Measurements from ENCODE around the gene CTIF. TPM values are rescaled to one million over a fixed set of nuclear protein-coding genes. Genes with fewer than 3 reads are reported as not detected.
"Not testable (repeated sequence)": the region's sequence is repeated elsewhere in the genome, so short reads cannot be mapped to it uniquely, and the experiment has no call there.

The CTIF gene
- total RNA-seq, 1 donor from 2014 or later: 54.8 TPM

DNA sequence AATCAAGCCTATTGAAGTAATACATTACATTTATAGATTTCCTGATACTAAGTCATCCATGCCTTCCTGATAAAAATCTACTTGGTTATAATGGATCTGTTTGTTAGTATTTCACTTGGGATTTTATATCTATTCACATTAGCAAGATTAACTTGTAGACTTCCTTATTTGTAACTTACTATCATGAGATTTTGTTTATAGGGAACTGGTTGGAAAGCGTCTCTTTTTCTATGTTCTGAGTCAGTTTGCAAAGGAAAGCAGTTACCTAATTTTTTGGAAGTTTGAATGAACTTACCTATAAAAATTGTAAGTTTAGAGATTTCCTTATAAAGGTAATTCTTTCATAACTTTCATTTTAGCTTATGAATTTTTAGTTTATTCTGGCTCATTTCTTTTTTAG lies 270.5 kb downstream of the CTIF start:
- TF ChIP-seq CTCF (IDR thresholded peaks at IDR 0.05): no peak
- intact Hi-C loops (cut with DNase I): no loop called here
- Histone ChIP-seq H3K27me3 (ENCODE audit: low read depth) (no peaks in the 10 kb centered on the region), H3K36me3 (no peaks in the 10 kb centered on the region), H3K27ac (no peak overlapping the region), H3K4me1 (peaks cover 36% of the 10 kb centered on the region), H3K4me3 (no peak overlapping the region), H3K9me3 (no peaks in the 10 kb centered on the region)
- ATAC-seq (no peak), DNase-seq (no peak)

- ATAC-seq: no peak
- intact Hi-C loops (cut with DNase I): no loop called here
Observed at GRCh38 chr18:48810805-48811204, 272.0 kb downstream of the CTIF start.

GRCh38 chr18:48811401-48811800 lies 272.6 kb downstream of the CTIF start:
- intact Hi-C loops (cut with DNase I): no loop called here
- Histone ChIP-seq H3K27me3 (ENCODE audit: low read depth) (no peaks in the 10 kb centered on the region), H3K36me3 (no peaks in the 10 kb centered on the region), H3K4me1 (peaks cover 30% of the 10 kb centered on the region), H3K27ac (no peak overlapping the region), H3K9me3 (no peaks in the 10 kb centered on the region), H3K4me3 (no peak overlapping the region)
- TF ChIP-seq CTCF (IDR thresholded peaks at IDR 0.05): no peak
- ATAC-seq (no peak), DNase-seq (no peak)

More at GRCh38 chr18:48810805-48811204, 272.0 kb downstream of the CTIF start:
- no peak overlapping the region for H3K27ac ChIP-seq
- no peaks in the 10 kb centered on the region for H3K36me3 ChIP-seq
- H3K9me3 ChIP-seq: no peaks in the 10 kb centered on the region
- H3K4me1 ChIP-seq: peaks cover 36% of the 10 kb centered on the region
- DNase-seq: no peak
- TF ChIP-seq CTCF (IDR thresholded peaks at IDR 0.05): no peak
- no peaks in the 10 kb centered on the region for H3K27me3 ChIP-seq (ENCODE audit: low read depth)
- no peak overlapping the region for H3K4me3 ChIP-seq

GRCh38 chr18:48811977-48812451 lies 273.2 kb downstream of the CTIF start:
- H3K9me3 ChIP-seq; H3K27me3 ChIP-seq (ENCODE audit: low read depth); ATAC-seq; H3K36me3 ChIP-seq; intact Hi-C loops (cut with DNase I); H3K4me3 ChIP-seq; H3K27ac ChIP-seq: not testable (repeated sequence)
- DNase-seq: peak; percentile 13
- peaks cover 24% of the 10 kb centered on the region for H3K4me1 ChIP-seq

- H3K27ac ChIP-seq: peak overlapping the region; percentile 42
- intact Hi-C loops (cut with DNase I): no loop called here
- no peaks in the 10 kb centered on the region for H3K9me3 ChIP-seq
- TF ChIP-seq CTCF (IDR thresholded peaks at IDR 0.05): no peak
- H3K4me3 ChIP-seq: no peak overlapping the region
- H3K36me3 ChIP-seq: peaks cover 11% of the 10 kb centered on the region
- no peak for ATAC-seq
- H3K4me1 ChIP-seq: peaks cover 19% of the 10 kb centered on the region
- DNase-seq: no peak
- no peaks in the 10 kb centered on the region for H3K27me3 ChIP-seq (ENCODE audit: low read depth)
Observed at GRCh38 chr18:48813321-48813720, 274.5 kb downstream of the CTIF start.

GRCh38 chr18:48813833-48814489 lies 275.1 kb downstream of the CTIF start:
- Histone ChIP-seq H3K27ac (peak overlapping the region; percentile 42), H3K27me3 (ENCODE audit: low read depth) (no peaks in the 10 kb centered on the region), H3K36me3 (peaks cover 15% of the 10 kb centered on the region), H3K4me1 (peaks cover 19% of the 10 kb centered on the region), H3K4me3 (no peak overlapping the region), H3K9me3 (no peaks in the 10 kb centered on the region)
- TF ChIP-seq CTCF (IDR thresholded peaks at IDR 0.05): no peak
- intact Hi-C loops (cut with DNase I): no loop called here
- DNase-seq (peak; percentile 45), ATAC-seq (peak; percentile 68 to 80)
